Stimulated activated CD8-positive, alpha-beta memory T cell treated with anti-CD3 and anti-CD28 coated beads, Interleukin-7, amount 100 ng/mL, for 4 hours (primary cell): ENCODE data around the gene CARD14.

ENCODE experiments used
- DNase-seq, 2 donors: peaks; one replicate each; pipeline ENCODE4 v3.0.0-alpha.2; 2020; ENCODE audit warnings: low read depth in 2 of 2

Gene CARD14

GRCh38 chr17:80210348-80211108, 40.7 kb downstream of the CARD14 start:
- DNase-seq: no peak

GRCh38 chr17:80212109-80212508, 42.3 kb downstream of the CARD14 start:
- no peak for DNase-seq

GRCh38 chr17:80212511-80212910, 42.7 kb downstream of the CARD14 start:
- DNase-seq: no peak

GRCh38 chr17:80212962-80213642, 43.3 kb downstream of the CARD14 start:
- DNase-seq: no peak

- no peak for DNase-seq
These were observed 43.8 kb downstream of the CARD14 start for GRCh38 chr17:80213643-80213975.

GRCh38 chr17:80214012-80214877, 44.4 kb downstream of the CARD14 start:
- no peak for DNase-seq

- no peak for DNase-seq
These were observed 45.0 kb downstream of the CARD14 start for GRCh38 chr17:80214878-80215210.

- no peak for DNase-seq
These were observed 46.9 kb downstream of the CARD14 start for GRCh38 chr17:80216473-80217456.

- no peak for DNase-seq
These were observed 48.0 kb downstream of the CARD14 start for GRCh38 chr17:80217703-80218362.

GRCh38 chr17:80218391-80218790, 48.6 kb downstream of the CARD14 start:
- no peak for DNase-seq

- DNase-seq: peak; percentile 87 to 91
These were observed 49.4 kb downstream of the CARD14 start for GRCh38 chr17:80219013-80219762.

- DNase-seq: no peak
These were observed 49.9 kb downstream of the CARD14 start for GRCh38 chr17:80219763-80220053.

GRCh38 chr17:80220054-80220735, 50.4 kb downstream of the CARD14 start, which contains the start of the genes SGSH and SLC26A11:
SGSH (minus strand) TSS chr17:80220333; CDS start chr17:80220313, 20 bp downstream.
SLC26A11 (plus strand) TSS chr17:80220427; CDS start chr17:80221561, 1,134 bp downstream.
- peak; percentile 3 to 39 for DNase-seq

- no peak for DNase-seq
These were observed 50.9 kb downstream of the CARD14 start for GRCh38 chr17:80220736-80221215.

GRCh38 chr17:80221351-80222105, 51.7 kb downstream of the CARD14 start:
- no peak for DNase-seq

- DNase-seq: no peak
These were observed 52.7 kb downstream of the CARD14 start for GRCh38 chr17:80222376-80223141.

GRCh38 chr17:80223142-80223815, 53.4 kb downstream of the CARD14 start:
- DNase-seq: no peak
